ENCODE data around the gene RAI14.

DNA sequence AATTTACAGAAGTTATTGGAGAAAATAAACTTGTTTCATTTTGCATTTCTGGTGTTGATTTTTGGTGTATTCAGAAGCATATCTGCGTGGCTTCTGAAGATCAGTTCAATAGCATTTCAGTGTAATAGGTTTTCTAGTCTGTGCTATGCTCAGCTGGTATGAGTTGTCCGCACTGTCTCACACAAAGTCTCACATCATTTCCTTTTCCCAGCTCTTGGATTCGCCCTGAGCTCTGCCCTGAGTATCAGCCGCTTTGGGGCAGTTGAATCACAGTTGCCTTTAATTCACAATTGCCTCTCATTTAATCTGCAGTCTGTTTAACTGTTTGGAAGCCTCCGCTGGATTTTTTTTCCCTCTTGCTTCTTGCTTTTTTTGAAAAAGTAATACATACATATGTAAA is 176.4 kb downstream of the RAI14 start:
- TF ChIP-seq, protein P1, sequence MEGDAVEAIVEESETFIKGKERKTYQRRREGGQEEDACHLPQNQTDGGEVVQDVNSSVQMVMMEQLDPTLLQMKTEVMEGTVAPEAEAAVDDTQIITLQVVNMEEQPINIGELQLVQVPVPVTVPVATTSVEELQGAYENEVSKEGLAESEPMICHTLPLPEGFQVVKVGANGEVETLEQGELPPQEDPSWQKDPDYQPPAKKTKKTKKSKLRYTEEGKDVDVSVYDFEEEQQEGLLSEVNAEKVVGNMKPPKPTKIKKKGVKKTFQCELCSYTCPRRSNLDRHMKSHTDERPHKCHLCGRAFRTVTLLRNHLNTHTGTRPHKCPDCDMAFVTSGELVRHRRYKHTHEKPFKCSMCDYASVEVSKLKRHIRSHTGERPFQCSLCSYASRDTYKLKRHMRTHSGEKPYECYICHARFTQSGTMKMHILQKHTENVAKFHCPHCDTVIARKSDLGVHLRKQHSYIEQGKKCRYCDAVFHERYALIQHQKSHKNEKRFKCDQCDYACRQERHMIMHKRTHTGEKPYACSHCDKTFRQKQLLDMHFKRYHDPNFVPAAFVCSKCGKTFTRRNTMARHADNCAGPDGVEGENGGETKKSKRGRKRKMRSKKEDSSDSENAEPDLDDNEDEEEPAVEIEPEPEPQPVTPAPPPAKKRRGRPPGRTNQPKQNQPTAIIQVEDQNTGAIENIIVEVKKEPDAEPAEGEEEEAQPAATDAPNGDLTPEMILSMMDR (IDR thresholded peaks at IDR 0.05; ENCODE audit: insufficient read depth, low read depth, low read length): no peak
- TF ChIP-seq EZH2 (IDR thresholded peaks at IDR 0.05; ENCODE audit: insufficient read depth, low read length): no peak

All from astrocyte (in vitro differentiated cells and primary cell).